ENCODE measurements around the gene CFL1.
"Not testable (repeated sequence)": the region's sequence is repeated elsewhere in the genome, so short reads cannot be mapped to it uniquely, and the experiment has no call there.

Gene CFL1

GRCh38 chr11:65842144-65842543 is 15.8 kb downstream of the CFL1 start:
- DNase-seq (ENCODE audit: low read depth in 1 of 2, low spot score in 1 of 2), result no peak

GRCh38 chr11:65834202-65834601 is 23.8 kb downstream of the CFL1 start:
- no peak for DNase-seq (ENCODE audit: low read depth in 1 of 2, low spot score in 1 of 2)

- peak; percentile 89 to 92 for DNase-seq (ENCODE audit: low read depth in 1 of 2, low spot score in 1 of 2)
These were observed 24.5 kb downstream of the CFL1 start, which contains the start of gene SNX32 for GRCh38 chr11:65833297-65834030. TSS of gene SNX32 (plus strand) at chr11:65833963. CDS start at chr11:65834066, 103 bp downstream.

- DNase-seq (ENCODE audit: low read depth in 1 of 2, low spot score in 1 of 2), result not testable (repeated sequence)
These were observed 25.7 kb downstream of the CFL1 start for GRCh38 chr11:65832231-65832630.

- no peak for DNase-seq (ENCODE audit: low read depth in 1 of 2, low spot score in 1 of 2)
These were observed 28.5 kb downstream of the CFL1 start for GRCh38 chr11:65829459-65829858.

- DNase-seq (ENCODE audit: low read depth in 1 of 2, low spot score in 1 of 2), result no peak
These were observed 30.8 kb downstream of the CFL1 start for GRCh38 chr11:65826984-65827735.

GRCh38 chr11:65822776-65823528 is 35.0 kb downstream of the CFL1 start:
- DNase-seq (ENCODE audit: low read depth in 1 of 2, low spot score in 1 of 2), result no peak

GRCh38 chr11:65821107-65821506 is 36.9 kb downstream of the CFL1 start:
- no peak for DNase-seq (ENCODE audit: low read depth in 1 of 2, low spot score in 1 of 2)

- peak; percentile 93 to 94 for DNase-seq (ENCODE audit: low read depth in 1 of 2, low spot score in 1 of 2)
These were observed 39.9 kb downstream of the CFL1 start for GRCh38 chr11:65817835-65818680.

- no peak for DNase-seq (ENCODE audit: low read depth in 1 of 2, low spot score in 1 of 2)
These were observed 40.6 kb downstream of the CFL1 start for GRCh38 chr11:65817312-65817834.

- DNase-seq (ENCODE audit: low read depth in 1 of 2, low spot score in 1 of 2), result no peak
These were observed 41.3 kb downstream of the CFL1 start for GRCh38 chr11:65816696-65817095.

- DNase-seq (ENCODE audit: low read depth in 1 of 2, low spot score in 1 of 2), result no peak
These were observed 42.9 kb downstream of the CFL1 start for GRCh38 chr11:65814986-65815565.

GRCh38 chr11:65814131-65814985 is 43.6 kb downstream of the CFL1 start:
- no peak for DNase-seq (ENCODE audit: low read depth in 1 of 2, low spot score in 1 of 2)

- DNase-seq (ENCODE audit: low read depth in 1 of 2, low spot score in 1 of 2), result no peak
These were observed 46.1 kb downstream of the CFL1 start for GRCh38 chr11:65811764-65812475.

GRCh38 chr11:65810046-65810868 is 47.7 kb downstream of the CFL1 start:
- DNase-seq (ENCODE audit: low read depth in 1 of 2, low spot score in 1 of 2), result no peak

- no peak for DNase-seq (ENCODE audit: low read depth in 1 of 2, low spot score in 1 of 2)
These were observed 48.5 kb downstream of the CFL1 start for GRCh38 chr11:65809496-65809895.

GRCh38 chr11:65808744-65809341 is 49.1 kb downstream of the CFL1 start:
- DNase-seq (ENCODE audit: low read depth in 1 of 2, low spot score in 1 of 2), result no peak

All from activated T-helper 1 cell treated with anti-CD3 and anti-CD28 coated beads, Interleukin-2, amount 50 U/mL, for 16 hours (primary cell).